Measurements from ENCODE around the gene FARS2.

GRCh38 chr6:5813625-5814027 is 552.3 kb downstream of the FARS2 start:
- TF ChIP-seq CTCF (IDR thresholded peaks at IDR 0.05 in 8 of 11, conservative IDR thresholded peaks at IDR 0.05 in 3 of 11): no peak
- TF ChIP-seq POLR2A (IDR thresholded peaks at IDR 0.05): no peak
- no peak for TF ChIP-seq POLR2AphosphoS5 (IDR thresholded peaks at IDR 0.05)

All from spleen (tissue), 7 donors.